ENCODE data around the gene C7orf33.

The C7orf33 gene

GRCh38 chr7:148598351-148598750 is 7.8 kb downstream of the C7orf33 start:
- no peak overlapping the region for H3K27ac ChIP-seq
- TF ChIP-seq CTCF (conservative IDR thresholded peaks at IDR 0.05): no peak

GRCh38 chr7:148605350-148605749 is 14.8 kb downstream of the C7orf33 start:
- TF ChIP-seq CTCF (conservative IDR thresholded peaks at IDR 0.05): no peak
- no peak overlapping the region for H3K27ac ChIP-seq

GRCh38 chr7:148607151-148607661 is 16.6 kb downstream of the C7orf33 start:
- no peak for TF ChIP-seq CTCF (conservative IDR thresholded peaks at IDR 0.05)
- peak overlapping the region; percentile 35 for H3K27ac ChIP-seq

DNA sequence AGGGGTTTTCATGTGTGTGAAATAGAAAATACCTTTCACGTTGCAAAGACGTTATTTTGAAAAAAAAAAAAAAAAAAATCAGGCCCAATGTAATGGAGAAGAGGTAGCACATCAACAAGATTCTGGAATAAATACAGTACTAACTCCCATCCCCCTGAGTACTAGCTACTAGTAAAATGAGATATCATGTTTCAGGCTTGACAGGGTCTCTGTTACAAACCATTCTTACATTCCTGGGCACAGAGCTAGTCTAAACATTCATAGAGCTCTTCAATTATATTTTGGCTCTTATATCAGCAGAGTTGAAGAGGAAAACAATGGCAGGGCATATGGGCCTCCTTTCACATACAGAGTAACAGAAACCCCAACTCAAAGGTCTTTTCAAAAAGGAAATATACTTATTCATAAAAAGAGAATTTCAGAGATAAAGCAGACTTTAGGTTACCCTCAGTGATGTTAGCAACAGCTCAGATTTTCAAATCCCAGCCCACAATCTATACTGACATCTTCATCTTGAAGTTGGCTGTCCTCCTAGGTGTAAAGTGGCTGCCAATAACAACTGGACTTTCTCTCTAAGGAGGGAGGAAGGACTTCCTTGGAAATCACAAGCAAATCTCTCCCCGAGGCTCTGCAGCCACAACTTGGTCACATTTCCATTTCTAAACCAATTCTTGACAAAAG is 18.6 kb downstream of the C7orf33 start:
- TF ChIP-seq CTCF (conservative IDR thresholded peaks at IDR 0.05): no peak
- H3K27ac ChIP-seq: no peak overlapping the region

- peak; percentile 7; the same call in 1 of the 2 replicates for TF ChIP-seq CTCF (conservative IDR thresholded peaks at IDR 0.05)
- H3K27ac ChIP-seq: no peak overlapping the region
Measured at GRCh38 chr7:148611692-148612091, 21.1 kb downstream of the C7orf33 start.

DNA sequence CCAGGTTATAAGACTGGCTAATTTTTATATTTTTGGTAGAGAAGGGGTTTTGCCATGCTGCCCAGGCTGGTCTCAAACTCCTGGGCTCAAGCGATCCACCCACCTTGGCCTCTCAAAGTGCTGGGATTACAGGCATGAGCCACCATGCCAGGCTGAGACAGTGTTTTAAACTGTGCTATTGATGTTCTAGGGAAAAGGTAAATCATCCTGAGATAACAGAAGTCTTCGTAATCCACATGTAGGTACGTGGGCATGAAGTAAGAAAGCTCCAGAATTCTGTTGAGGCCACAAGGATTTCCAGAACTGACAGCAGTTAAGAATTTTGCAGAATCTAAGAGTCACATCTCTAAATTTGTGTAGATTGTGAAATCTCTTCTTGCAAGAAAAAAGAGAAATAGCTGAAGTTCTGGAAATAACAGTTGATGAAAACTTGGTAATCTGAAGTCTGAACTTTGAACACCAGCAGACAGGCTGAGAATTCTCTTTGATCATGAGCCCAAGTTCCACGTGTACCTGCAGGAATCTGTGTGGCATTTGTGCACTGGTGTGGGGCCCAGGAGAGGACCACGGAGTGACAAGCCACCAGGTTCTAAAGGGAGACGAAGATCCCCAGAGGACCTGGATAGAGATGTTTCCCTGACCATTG is 24.6 kb downstream of the C7orf33 start:
- TF ChIP-seq CTCF (conservative IDR thresholded peaks at IDR 0.05): no peak
- H3K27ac ChIP-seq: no peak overlapping the region

- no peak overlapping the region for H3K27ac ChIP-seq
Measured at GRCh38 chr7:148620749-148621359, 30.3 kb downstream of the C7orf33 start.

More at GRCh38 chr7:148620749-148621359, 30.3 kb downstream of the C7orf33 start:
- no peak for TF ChIP-seq CTCF (conservative IDR thresholded peaks at IDR 0.05)

Data from VCaP (cell line).